Neural progenitor cell (in vitro differentiated cells): ENCODE data around the gene GADD45GIP1. TPM values are rescaled to one million over a fixed set of nuclear protein-coding genes. Genes with fewer than 3 reads are reported as not detected.

Experiments used
- DNase-seq: peaks from one replicate; pipeline ENCODE4 v3.0.0-alpha.2; 2016; ENCODE audit warnings: low spot score
- H2AFZ ChIP-seq: fragments of 200-600 bp; sonication (generic); replicated peaks from 2 replicates; pipeline ENCODE4 v1.6.1; 2016; ENCODE audit warnings: antibody characterized with exemption
- H3F3A ChIP-seq: fragments of 200-600 bp; sonication (generic); 2 replicates; pipeline ENCODE4 v1.6.1; 2016; ENCODE audit warnings: antibody characterized with exemption, low read depth
- H3K27ac ChIP-seq: fragments of 200-600 bp; sonication (generic); 2 replicates; pipeline ENCODE4 v1.5.1; 2016; ENCODE audit warnings: mild to moderate bottlenecking
- H3K27me3 ChIP-seq: fragments of 200-600 bp; sonication (generic); 2 replicates; pipeline ENCODE4 v1.6.1; 2016; ENCODE audit warnings: mild to moderate bottlenecking, moderate library complexity
- H3K36me3 ChIP-seq: fragments of 200-600 bp; sonication (generic); 2 replicates; pipeline ENCODE4 v1.5.1; 2016
- H3K4me1 ChIP-seq: fragments of 200-600 bp; sonication (generic); 2 replicates; pipeline ENCODE4 v1.6.1; 2016; ENCODE audit warnings: mixed run types
- H3K4me2 ChIP-seq: fragments of 200-600 bp; sonication (generic); 2 replicates; pipeline ENCODE4 v1.6.1; 2016
- H3K4me3 ChIP-seq: fragments of 200-600 bp; sonication (generic); 2 replicates; pipeline ENCODE4 v1.5.1; 2016
- H3K79me2 ChIP-seq: fragments of 200-600 bp; sonication (generic); 2 replicates; pipeline ENCODE4 v1.6.1; 2016; ENCODE audit warnings: low read depth
- H3K9ac ChIP-seq: fragments of 200-600 bp; sonication (generic); 2 replicates; pipeline ENCODE4 v1.6.1; 2016
- H3K9me3 ChIP-seq: fragments of 200-600 bp; sonication (generic); 2 replicates; pipeline ENCODE4 v1.5.1; 2016; ENCODE audit warnings: low read depth
- H4K20me1 ChIP-seq: fragments of 200-600 bp; sonication (generic); 2 replicates; pipeline ENCODE4 v1.6.1; 2016; ENCODE audit warnings: low read depth
- H3K27ac Mint-ChIP-seq: 3 replicates; pipeline ENCODE4 v1.8.0; 2021; ENCODE audit warnings: mixed read lengths
- H3K27me3 Mint-ChIP-seq: 2 replicates; pipeline ENCODE4 v1.8.0; 2022; ENCODE audit warnings: low read depth, mild to moderate bottlenecking, inconsistent platforms, moderate library complexity, mixed read lengths; ENCODE audit not compliant: insufficient read depth
- H3K36me3 Mint-ChIP-seq: 3 replicates; pipeline ENCODE4 v1.8.0; 2021; ENCODE audit warnings: mixed read lengths
- H3K4me1 Mint-ChIP-seq: 3 replicates; pipeline ENCODE4 v1.8.0; 2021; ENCODE audit warnings: mixed read lengths
- H3K4me3 Mint-ChIP-seq: 3 replicates; pipeline ENCODE4 v1.8.0; 2021; ENCODE audit warnings: mild to moderate bottlenecking, moderate library complexity, mixed read lengths
- H3K9me3 Mint-ChIP-seq: 3 replicates; pipeline ENCODE4 v1.8.0; 2020; ENCODE audit warnings: mixed read lengths
- CTCF ChIP-seq: fragments of 200-600 bp; sonication (generic); IDR thresholded peaks from 2 replicates; pipeline ENCODE4 v1.5.1; 2017; ENCODE audit warnings: antibody characterized with exemption, mild to moderate bottlenecking
- EZH2 ChIP-seq: fragments of 200-600 bp; sonication (generic); IDR thresholded peaks from 2 replicates; pipeline ENCODE4 v1.6.1; 2017; ENCODE audit warnings: antibody characterized with exemption, mild to moderate bottlenecking, moderate library complexity
- EZH2phosphoT487 ChIP-seq: fragments of 200-600 bp; sonication (generic); IDR thresholded peaks from 2 replicates; pipeline ENCODE4 v1.6.1; 2017; ENCODE audit warnings: antibody characterized with exemption
- total RNA-seq: library from RNA; depleted of rRNA; stranded (reverse); fragments of >200 nt; gene quantifications from 2 replicates; pipeline ENCODE4 v1.2.3, GENCODE V29; 2015; ENCODE audit warnings: low replicate concordance

Gene GADD45GIP1
- total RNA-seq, 1 donor from 2014 or later = 17.1 TPM

- H4K20me1 ChIP-seq = peaks cover 28% of the 10 kb centered on the region
- H2AFZ ChIP-seq = no peak overlapping the region
- H3K27me3 ChIP-seq = peaks cover 100% of the 10 kb centered on the region
- no peak overlapping the region for H3K4me3 ChIP-seq
- no peaks in the 10 kb centered on the region for H3K9me3 ChIP-seq
- H3K4me2 ChIP-seq = no peak overlapping the region
- no peaks in the 10 kb centered on the region for H3K79me2 ChIP-seq
- TF ChIP-seq CTCF = no peak
- TF ChIP-seq EZH2phosphoT487 = no peak
- no peak for TF ChIP-seq EZH2
- Mint-ChIP-seq H3K27ac (no peak overlapping the region), H3K4me1 (peaks cover 6% of the 10 kb centered on the region), H3K4me3 (peak overlapping the region; percentile 60), H3K36me3 (no peaks in the 10 kb centered on the region), H3K9me3 (peaks cover 5% of the 10 kb centered on the region), H3K27me3 (peaks cover 71% of the 10 kb centered on the region)
- no peak overlapping the region for H3K9ac ChIP-seq
- no peaks in the 10 kb centered on the region for H3K4me1 ChIP-seq
- H3K27ac ChIP-seq = no peak overlapping the region
- DNase-seq = no peak
- no peaks in the 10 kb centered on the region for H3F3A ChIP-seq
- no peaks in the 10 kb centered on the region for H3K36me3 ChIP-seq
These were observed 44.6 kb upstream of the GADD45GIP1 start for GRCh38 chr19:13001502-13002165.

GRCh38 chr19:13001166-13001501 is 44.1 kb upstream of the GADD45GIP1 start:
- H3K4me1 Mint-ChIP-seq = peaks cover 6% of the 10 kb centered on the region
- H3K9me3 Mint-ChIP-seq = peaks cover 5% of the 10 kb centered on the region
- no peaks in the 10 kb centered on the region for H3K4me1 ChIP-seq

DNA sequence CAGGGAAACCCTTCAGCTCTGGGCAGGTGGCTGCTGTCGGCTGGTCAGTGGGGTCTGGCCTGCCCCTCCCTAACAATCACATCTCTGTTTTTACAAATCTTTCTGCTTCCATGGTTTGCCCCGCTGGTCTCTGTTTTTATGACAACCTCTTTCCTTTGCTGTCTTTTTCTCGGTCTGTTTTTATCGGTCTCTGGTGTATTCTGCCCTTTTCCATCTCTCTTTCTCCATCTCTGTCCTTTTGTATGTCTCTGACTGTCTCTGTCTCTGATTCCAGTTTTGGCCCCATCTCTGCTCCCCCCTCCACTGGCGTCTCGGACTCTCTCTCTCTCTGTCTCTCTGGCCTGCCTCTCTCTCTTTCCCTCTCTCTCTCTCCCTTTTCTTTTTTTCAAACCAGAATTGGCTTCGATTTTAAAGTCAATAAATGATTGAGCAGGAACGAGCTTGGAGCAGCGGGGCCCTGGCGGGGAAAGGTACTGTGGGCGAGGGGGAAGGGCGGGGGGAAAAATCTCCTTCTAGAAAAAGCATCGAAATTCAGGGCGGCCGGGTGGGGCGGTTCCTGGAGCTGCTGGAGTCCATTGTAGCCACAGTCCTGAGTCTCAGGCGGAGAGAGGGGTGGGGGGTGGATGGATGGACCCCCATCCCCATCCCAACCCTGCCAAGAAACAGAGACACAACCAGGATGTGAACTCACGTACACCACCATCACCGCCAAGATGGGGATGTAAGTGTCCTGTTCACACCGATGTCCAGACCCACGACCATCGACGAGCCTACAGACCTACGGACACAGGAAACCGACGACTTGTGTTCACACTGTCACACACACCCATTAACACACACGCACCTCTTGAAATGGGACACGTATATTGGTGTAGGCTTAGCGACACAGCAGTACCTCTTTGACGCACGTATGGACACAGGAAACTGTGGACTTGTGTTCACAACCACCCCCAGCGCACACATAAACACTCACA is 41.2 kb upstream of the GADD45GIP1 start:
- TF ChIP-seq EZH2phosphoT487 (no peak), CTCF (no peak), EZH2 (no peak)
- Mint-ChIP-seq H3K4me3 (peak overlapping the region; percentile 17), H3K9me3 (peaks cover 10% of the 10 kb centered on the region), H3K4me1 (peaks cover 7% of the 10 kb centered on the region), H3K27me3 (peaks cover 66% of the 10 kb centered on the region), H3K27ac (no peak overlapping the region), H3K36me3 (no peaks in the 10 kb centered on the region)
- Histone ChIP-seq H3K4me2 (no peak overlapping the region), H3K4me3 (no peak overlapping the region), H3K9ac (no peak overlapping the region), H3K79me2 (no peaks in the 10 kb centered on the region), H3K27ac (no peak overlapping the region), H3K36me3 (no peaks in the 10 kb centered on the region), H3K9me3 (no peaks in the 10 kb centered on the region), H3F3A (peaks cover 6% of the 10 kb centered on the region), H4K20me1 (peaks cover 37% of the 10 kb centered on the region), H3K4me1 (no peaks in the 10 kb centered on the region), H2AFZ (no peak overlapping the region), H3K27me3 (peaks cover 98% of the 10 kb centered on the region)
- DNase-seq = no peak

More at GRCh38 chr19:13001166-13001501, 44.1 kb upstream of the GADD45GIP1 start:
- H3K9me3 ChIP-seq = no peaks in the 10 kb centered on the region
- no peaks in the 10 kb centered on the region for H3F3A ChIP-seq
- H3K4me2 ChIP-seq = no peak overlapping the region
- peaks cover 68% of the 10 kb centered on the region for H3K27me3 Mint-ChIP-seq
- no peaks in the 10 kb centered on the region for H3K79me2 ChIP-seq
- H3K4me3 ChIP-seq = no peak overlapping the region
- H3K27ac ChIP-seq = no peak overlapping the region
- no peak overlapping the region for H2AFZ ChIP-seq
- peaks cover 100% of the 10 kb centered on the region for H3K27me3 ChIP-seq
- H3K36me3 ChIP-seq = no peaks in the 10 kb centered on the region
- H3K9ac ChIP-seq = no peak overlapping the region
- TF ChIP-seq EZH2phosphoT487 (no peak), EZH2 (no peak), CTCF (no peak)
- DNase-seq = no peak
- peak overlapping the region; percentile 60 for H3K4me3 Mint-ChIP-seq
- H3K36me3 Mint-ChIP-seq = no peaks in the 10 kb centered on the region
- no peak overlapping the region for H3K27ac Mint-ChIP-seq
- H4K20me1 ChIP-seq = peaks cover 33% of the 10 kb centered on the region
